ENCODE data around the gene ZNF638. TPM values are rescaled to one million over a fixed set of nuclear protein-coding genes. Genes with fewer than 3 reads are reported as not detected.

Gene ZNF638
- total and polyA plus RNA-seq, 2 donors (not counting 3 experiments of a cell fraction or from before 2014, with no cell fraction given), result 36.4 to 111 TPM

- POLR2A ChIA-PET, result no interaction called here
- no TSS peak for BruUV-seq (replicated peaks)
- peaks cover 96% of the 10 kb centered on the region for H3K79me2 ChIP-seq (ENCODE audit: control insufficient read depth, insufficient read depth, low read length)
- H2AFZ ChIP-seq (ENCODE audit: low read depth, low read length), result no peak overlapping the region
- peaks cover 43% of the 10 kb centered on the region for H4K20me1 ChIP-seq (replicated peaks; ENCODE audit: control insufficient read depth, extremely low read depth, insufficient read depth, low read length)
- no peaks in the 10 kb centered on the region for H3K9me3 ChIP-seq (replicated peaks; ENCODE audit: control insufficient read depth, insufficient read depth, low read length)
- TF ChIP-seq EZH2 (IDR thresholded peaks at IDR 0.05; ENCODE audit: borderline replicate concordance, low read depth, low read length, severe bottlenecking) (no peak), MAX (IDR thresholded peaks at IDR 0.05; ENCODE audit: insufficient read depth, insufficient read length) (no peak), CTCF (IDR thresholded peaks at IDR 0.05; ENCODE audit: extremely low read depth in 1 of 2, insufficient read depth in 1 of 2, low read depth in 1 of 2, low read length in 2 of 2) (no peak), POLR2AphosphoS5 (IDR thresholded peaks at IDR 0.05; ENCODE audit: insufficient read depth, low read depth, low read length) (no peak), GATA2 (IDR thresholded peaks at IDR 0.05; ENCODE audit: insufficient read depth, insufficient read length, low read depth, low read length) (no peak), FOS (IDR thresholded peaks at IDR 0.05; ENCODE audit: borderline replicate concordance, insufficient read depth, low read length) (no peak), JUN (IDR thresholded peaks at IDR 0.05; ENCODE audit: borderline replicate concordance, insufficient read depth, insufficient read length, low read depth) (no peak), POLR2A (IDR thresholded peaks at IDR 0.05; ENCODE audit: low read depth, low read length) (no peak), MYC (IDR thresholded peaks at IDR 0.05; ENCODE audit: low read depth, low read length) (no peak)
- no peak overlapping the region for H3K4me2 ChIP-seq (ENCODE audit: insufficient read depth, low read length)
- FAIRE-seq (no peak), DNase-seq (ENCODE audit: low read depth, low spot score) (no peak)
- intact Hi-C loops (cut with micrococcal nuclease) (no loop called here), dilution Hi-C loops (cut with MboI; ENCODE audit: extremely low pct_ligation_motif_present, low sequenced_read_pairs) (no loop called here)
- no peak overlapping the region for H3K27ac ChIP-seq (ENCODE audit: insufficient read depth, low read depth, low read length)
- no peak overlapping the region for H3K4me3 ChIP-seq (replicated peaks in 1 of 3; ENCODE audit: insufficient read depth in 1 of 3, low read depth in 1 of 3, low read length in 3 of 3)
- CTCF ChIA-PET, result interaction anchor here (1.6 to 1.9 kb wide), 2 partner anchors 10 to 42 kb away, joined by 3 to 11 read pairs; partner anchors contain the start of gene ZNF638
- no peaks in the 10 kb centered on the region for H3K4me1 ChIP-seq (ENCODE audit: control insufficient read depth, extremely low read depth, insufficient read depth, low read length)
- H3K27me3 ChIP-seq (ENCODE audit: control insufficient read depth in 2 of 2, insufficient read depth in 2 of 2, low read length in 2 of 2), result no peaks in the 10 kb centered on the region
- no peaks in the 10 kb centered on the region for H3K36me3 ChIP-seq (ENCODE audit: control insufficient read depth in 2 of 2, extremely low read depth in 1 of 2, insufficient read depth in 2 of 2, low read length in 2 of 2)
- H3K9ac ChIP-seq (replicated peaks; ENCODE audit: extremely low read depth, insufficient read depth, low read length), result no peak overlapping the region
- H3K9me1 ChIP-seq (replicated peaks; ENCODE audit: control insufficient read depth, extremely low read depth, insufficient read depth, low read length), result peaks cover 8% of the 10 kb centered on the region
Measured at GRCh38 chr2:71341645-71342044, 10.1 kb downstream of the ZNF638 start.

Measured in endothelial cell of umbilical vein (primary cell).